ENCODE data around the gene HOXA6.

HOXA6 gene

GRCh38 chr7:27137640-27138315 is 9.8 kb downstream of the HOXA6 start:
- peak; percentile 36 for DNase-seq

- DNase-seq, result peak; percentile 52
These were observed 13.2 kb downstream of the HOXA6 start for GRCh38 chr7:27134392-27134791.

GRCh38 chr7:27133409-27134231 is 14.0 kb downstream of the HOXA6 start:
- peak; percentile 40 for DNase-seq

GRCh38 chr7:27132978-27133377 is 14.6 kb downstream of the HOXA6 start:
- no peak for DNase-seq

- DNase-seq, result no peak
These were observed 15.4 kb downstream of the HOXA6 start for GRCh38 chr7:27132214-27132613.

- DNase-seq, result peak; percentile 28
These were observed 16.2 kb downstream of the HOXA6 start for GRCh38 chr7:27131390-27131819.

GRCh38 chr7:27130540-27131389 is 16.8 kb downstream of the HOXA6 start, which contains the start of gene HOXA4:
HOXA4 (minus strand) TSS chr7:27130757; CDS start chr7:27130733, 24 bp downstream.
- peak; percentile 95 for DNase-seq

GRCh38 chr7:27129729-27130539 is 17.6 kb downstream of the HOXA6 start:
- DNase-seq, result peak; percentile 65

- DNase-seq, result peak; percentile 39
These were observed 18.5 kb downstream of the HOXA6 start for GRCh38 chr7:27128776-27129728.

GRCh38 chr7:27128034-27128433 is 19.5 kb downstream of the HOXA6 start:
- DNase-seq, result peak; percentile 54

GRCh38 chr7:27126596-27127327 is 20.8 kb downstream of the HOXA6 start:
- no peak for DNase-seq

- DNase-seq, result peak; percentile 9
These were observed 21.6 kb downstream of the HOXA6 start for GRCh38 chr7:27125986-27126394.

- peak; percentile 39 for DNase-seq
These were observed 22.5 kb downstream of the HOXA6 start for GRCh38 chr7:27124902-27125689.

- peak; percentile 40 for DNase-seq
These were observed 23.3 kb downstream of the HOXA6 start for GRCh38 chr7:27124096-27124901.

- peak; percentile 16 for DNase-seq
These were observed 24.0 kb downstream of the HOXA6 start for GRCh38 chr7:27123477-27124053.

- DNase-seq, result peak; percentile 35
These were observed 24.5 kb downstream of the HOXA6 start for GRCh38 chr7:27123007-27123476.

GRCh38 chr7:27122077-27122910 is 25.3 kb downstream of the HOXA6 start:
- peak; percentile 44 for DNase-seq
